Right atrium auricular region (tissue), 2 donors: Measurements from ENCODE around the gene KLHL21. TPM values are rescaled to one million over a fixed set of nuclear protein-coding genes. Genes with fewer than 3 reads are reported as not detected.

Experiments used
- DNase-seq: peaks from one replicate; pipeline ENCODE4 v3.0.0-alpha.2; 2019; ENCODE audit warnings: low spot score
- H3K27ac ChIP-seq, 2 donors: fragments of 200-600 bp; sonication (generic); 1 replicate in 1 of 2; 2 replicates in 1 of 2; pipeline ENCODE4 v1.5.1; 2016 to 2019
- H3K27me3 ChIP-seq, 2 donors: fragments of 200-600 bp; sonication (generic); one replicate each; pipeline versions ENCODE4 v1.5.1 to v1.6.0; 2017 to 2019
- H3K36me3 ChIP-seq: fragments of 200-600 bp; sonication (generic); one replicate; pipeline ENCODE4 v1.5.1; 2016
- H3K4me1 ChIP-seq, 2 donors: fragments of 200-600 bp; sonication (generic); one replicate each; pipeline versions ENCODE4 v1.5.1 to v1.6.0; 2017 to 2019
- H3K4me3 ChIP-seq, 2 donors: fragments of 200-600 bp; sonication (generic); 1 replicate in 1 of 2; 2 replicates in 1 of 2; pipeline ENCODE4 v1.5.1; 2017 to 2019; ENCODE audit warnings: mild to moderate bottlenecking in 1 of 2, moderate library complexity in 1 of 2
- H3K9me3 ChIP-seq, 2 donors: fragments of 200-600 bp; sonication (generic); one replicate each; pipeline ENCODE4 v1.5.1; 2019
- total RNA-seq, 2 donors: library from RNA; depleted of rRNA; stranded (reverse); fragments of >200 nt; gene quantifications; one replicate each; pipeline ENCODE4 v1.1.0, GENCODE V29; 2016
- TF ChIP-seq, protein P1 (sequence below), 2 donors: fragments of 200-600 bp; sonication (generic); IDR thresholded peaks; one replicate each; pipeline ENCODE4 v1.5.1; 2019; ENCODE audit warnings: antibody characterized with exemption in 2 of 2

The KLHL21 gene
- total RNA-seq, 2 donors from 2014 or later: 61.6 to 83.0 TPM

DNA sequence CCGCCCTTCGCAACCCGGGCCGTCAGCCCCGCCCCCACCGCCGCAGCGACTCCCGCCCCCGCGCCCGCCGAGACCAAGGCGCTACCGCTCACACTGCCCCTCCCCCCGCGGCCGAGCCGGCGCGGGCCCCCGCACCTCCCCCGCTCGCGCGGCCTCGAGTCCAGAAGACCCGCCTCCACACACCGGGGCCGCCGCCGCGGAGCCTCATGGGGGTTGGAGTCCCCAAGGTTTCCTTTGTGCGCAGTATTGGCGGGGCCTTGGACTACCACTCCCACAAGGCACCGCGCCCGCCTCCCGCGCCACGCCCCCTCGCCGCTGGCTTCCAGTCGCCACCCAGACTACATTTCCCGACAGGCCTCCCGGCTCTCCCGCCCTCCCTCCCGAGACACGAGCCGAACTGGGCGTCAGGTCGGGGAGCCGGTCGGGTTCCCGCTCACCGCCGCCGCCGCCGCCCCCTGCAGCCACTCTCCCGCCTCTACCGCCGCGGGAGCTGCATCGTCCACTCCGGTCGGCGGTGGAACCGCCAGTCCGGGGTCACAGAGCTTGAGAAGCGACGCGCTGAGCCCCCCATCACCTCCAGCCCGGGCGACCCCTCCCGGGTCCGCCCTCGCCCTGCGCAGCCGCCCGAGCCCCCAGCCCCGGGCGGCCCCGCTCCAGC, 10.8 kb upstream of the KLHL21 start, which contains the start of gene PHF13:
Gene PHF13, plus strand, starts transcription at position 371 of the 658 bp plus-strand sequence. CDS start 336 bp downstream, outside the sequence.
- TF ChIP-seq, protein P1, sequence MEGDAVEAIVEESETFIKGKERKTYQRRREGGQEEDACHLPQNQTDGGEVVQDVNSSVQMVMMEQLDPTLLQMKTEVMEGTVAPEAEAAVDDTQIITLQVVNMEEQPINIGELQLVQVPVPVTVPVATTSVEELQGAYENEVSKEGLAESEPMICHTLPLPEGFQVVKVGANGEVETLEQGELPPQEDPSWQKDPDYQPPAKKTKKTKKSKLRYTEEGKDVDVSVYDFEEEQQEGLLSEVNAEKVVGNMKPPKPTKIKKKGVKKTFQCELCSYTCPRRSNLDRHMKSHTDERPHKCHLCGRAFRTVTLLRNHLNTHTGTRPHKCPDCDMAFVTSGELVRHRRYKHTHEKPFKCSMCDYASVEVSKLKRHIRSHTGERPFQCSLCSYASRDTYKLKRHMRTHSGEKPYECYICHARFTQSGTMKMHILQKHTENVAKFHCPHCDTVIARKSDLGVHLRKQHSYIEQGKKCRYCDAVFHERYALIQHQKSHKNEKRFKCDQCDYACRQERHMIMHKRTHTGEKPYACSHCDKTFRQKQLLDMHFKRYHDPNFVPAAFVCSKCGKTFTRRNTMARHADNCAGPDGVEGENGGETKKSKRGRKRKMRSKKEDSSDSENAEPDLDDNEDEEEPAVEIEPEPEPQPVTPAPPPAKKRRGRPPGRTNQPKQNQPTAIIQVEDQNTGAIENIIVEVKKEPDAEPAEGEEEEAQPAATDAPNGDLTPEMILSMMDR (IDR thresholded peaks at IDR 0.05): no peak
- peaks cover 0 to 38% of the 10 kb centered on the region in 2 donors for H3K4me1 ChIP-seq

DNA sequence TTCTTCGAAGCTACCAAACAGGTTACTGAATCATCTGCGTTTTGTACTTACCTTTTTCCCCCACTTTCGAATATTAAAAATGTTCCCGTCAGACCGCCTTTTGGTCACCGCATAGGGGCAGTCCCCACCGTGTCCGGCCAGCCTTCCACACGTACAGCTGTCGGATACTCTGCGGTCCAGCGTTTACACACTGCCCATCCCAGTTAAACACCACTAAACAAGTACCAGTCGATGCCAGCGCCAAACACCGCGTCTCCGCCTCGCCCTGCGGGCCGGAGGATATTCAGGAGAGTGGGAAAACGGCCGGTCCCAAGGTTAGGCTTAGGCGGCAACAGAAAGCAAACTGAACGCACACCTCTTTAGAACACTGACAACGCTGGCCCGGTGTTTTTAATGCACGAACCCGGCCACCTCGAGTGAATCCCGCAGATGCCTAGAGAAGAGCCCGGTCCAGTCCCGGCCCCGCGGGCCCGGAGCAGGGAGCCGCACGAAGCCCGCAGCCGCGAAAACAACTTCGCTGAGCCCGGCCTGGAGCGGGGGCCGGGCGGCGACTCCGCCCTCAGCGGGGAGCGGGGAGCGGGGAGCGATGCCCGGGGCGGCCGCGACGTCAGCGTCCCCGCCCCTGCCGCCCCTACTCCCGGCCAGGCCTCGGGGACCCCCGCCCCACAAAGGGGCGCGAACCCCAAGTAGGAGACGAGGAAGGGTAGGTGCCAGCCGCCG, 10.1 kb upstream of the KLHL21 start:
- no peaks in the 10 kb centered on the region for H3K27me3 ChIP-seq
- H3K4me1 ChIP-seq: peaks cover 0 to 38% of the 10 kb centered on the region in 2 donors
- no peaks in the 10 kb centered on the region for H3K9me3 ChIP-seq
- H3K27ac ChIP-seq: peak overlapping the region; percentile 96 to 97
- TF ChIP-seq, protein P1 (IDR thresholded peaks at IDR 0.05): peak in 1 of 2 donors; percentile 38
- peak; percentile 73 for DNase-seq
- H3K36me3 ChIP-seq: no peaks in the 10 kb centered on the region
- peak overlapping the region; percentile 97 to 98 for H3K4me3 ChIP-seq

More for the DNA sequence above, 10.8 kb upstream of the KLHL21 start, which contains the start of gene PHF13:
- DNase-seq: peak; percentile 100
- Histone ChIP-seq H3K27me3 (no peaks in the 10 kb centered on the region), H3K4me3 (peak within 1 kb of the TSS; percentile 97 to 98), H3K27ac (peak within 1 kb of the TSS; percentile 96 to 97), H3K36me3 (no peaks in the 10 kb centered on the region), H3K9me3 (no peaks in the 10 kb centered on the region)

DNA sequence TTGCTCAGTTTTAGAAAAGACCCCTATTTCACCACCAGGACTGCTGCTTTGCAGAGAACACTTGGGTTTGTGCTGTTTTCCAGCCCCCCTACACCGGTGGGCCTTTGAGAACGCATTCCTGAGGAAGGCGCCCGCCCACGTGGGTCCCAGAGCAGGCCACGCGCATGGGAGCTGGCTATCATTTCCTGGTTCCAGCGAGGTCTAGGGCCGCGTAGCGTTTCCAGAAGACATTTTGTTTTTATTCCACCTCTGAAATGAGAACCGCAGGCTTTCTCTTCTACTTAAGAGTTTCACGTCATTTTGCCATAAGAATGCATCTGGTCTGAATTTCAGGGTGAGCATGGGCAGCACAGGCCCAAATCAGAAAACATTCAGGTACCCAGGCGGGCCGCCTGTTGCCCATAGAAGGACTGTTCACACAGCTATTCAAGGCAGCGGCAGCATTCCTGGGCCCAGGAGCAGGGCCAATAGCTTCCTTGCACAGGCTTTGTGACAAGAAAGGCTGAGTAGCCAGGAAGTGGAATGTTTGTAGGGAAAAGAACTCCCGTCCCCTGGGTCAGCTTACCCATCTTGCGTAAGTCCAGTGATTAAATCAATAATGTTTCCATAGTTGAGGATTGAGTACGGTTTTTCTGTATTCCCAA, 1.4 kb upstream of the KLHL21 start:
- Histone ChIP-seq H3K4me3 (peak overlapping the region; percentile 76 to 79), H3K9me3 (no peaks in the 10 kb centered on the region), H3K27ac (peak overlapping the region; percentile 99 to 100), H3K36me3 (peaks cover 3% of the 10 kb centered on the region), H3K27me3 (no peaks in the 10 kb centered on the region), H3K4me1 (peaks cover 0 to 46% of the 10 kb centered on the region in 2 donors)
- DNase-seq: peak; percentile 92
- TF ChIP-seq, protein P1 (IDR thresholded peaks at IDR 0.05): no peak

GRCh38 chr1:6603238-6603914, 707 bp upstream of the KLHL21 start:
- Histone ChIP-seq H3K4me1 (peaks cover 0 to 53% of the 10 kb centered on the region in 2 donors), H3K4me3 (peak overlapping the region; percentile 76 to 79), H3K9me3 (no peaks in the 10 kb centered on the region), H3K27me3 (no peaks in the 10 kb centered on the region), H3K36me3 (peaks cover 9% of the 10 kb centered on the region), H3K27ac (peak overlapping the region; percentile 99 to 100)
- TF ChIP-seq, protein P1 (IDR thresholded peaks at IDR 0.05): no peak
- peak; percentile 86 for DNase-seq

DNA sequence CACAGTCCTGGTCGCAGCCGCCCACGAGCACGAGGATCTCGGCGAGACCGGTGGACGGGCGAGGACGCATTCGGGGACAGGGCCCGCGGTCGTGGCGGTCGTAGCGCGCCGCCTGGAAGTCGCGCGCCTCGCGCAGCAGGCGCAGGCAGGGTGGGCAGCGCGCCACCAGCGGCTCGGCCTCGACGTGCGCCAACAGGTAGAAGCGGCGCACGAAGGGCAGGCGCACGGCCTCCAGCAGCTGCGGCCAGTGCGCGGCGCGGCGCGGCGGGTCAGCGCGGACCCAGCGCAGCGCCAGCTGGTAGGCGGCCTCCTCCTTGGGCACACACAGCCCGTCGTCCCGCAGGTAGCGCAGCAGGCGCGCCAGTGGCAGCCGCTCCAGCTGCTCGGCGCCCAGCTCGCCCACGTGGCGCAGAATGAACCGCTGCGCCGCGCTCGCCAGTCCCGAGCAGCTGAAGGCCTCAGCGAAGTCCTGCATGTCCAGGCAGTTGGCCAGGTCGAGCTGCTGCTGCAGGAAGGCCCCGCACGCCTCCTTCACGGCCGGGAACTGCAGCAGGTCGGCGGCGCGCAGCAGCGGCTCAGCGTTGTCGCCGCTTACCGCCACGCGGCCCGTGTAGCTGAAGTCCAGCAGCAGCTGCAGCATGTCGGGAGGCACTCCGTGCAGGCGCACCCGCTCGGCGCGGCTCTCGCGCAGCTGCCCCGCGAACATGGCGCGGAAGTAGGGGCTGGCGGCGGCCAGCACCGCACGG, 573 bp downstream of the KLHL21 start:
- H3K27ac ChIP-seq: peak overlapping the region; percentile 99 to 100
- no peaks in the 10 kb centered on the region for H3K27me3 ChIP-seq
- peaks cover 22% of the 10 kb centered on the region for H3K36me3 ChIP-seq
- TF ChIP-seq, protein P1 (IDR thresholded peaks at IDR 0.05): no peak
- DNase-seq: no peak
- peak overlapping the region; percentile 76 to 79 for H3K4me3 ChIP-seq
- peaks cover 0 to 65% of the 10 kb centered on the region in 2 donors for H3K4me1 ChIP-seq
- H3K9me3 ChIP-seq: no peaks in the 10 kb centered on the region
